ENCODE data around the gene PRXL2B. TPM values are rescaled to one million over a fixed set of nuclear protein-coding genes. Genes with fewer than 3 reads are reported as not detected.

The PRXL2B gene, protein sequence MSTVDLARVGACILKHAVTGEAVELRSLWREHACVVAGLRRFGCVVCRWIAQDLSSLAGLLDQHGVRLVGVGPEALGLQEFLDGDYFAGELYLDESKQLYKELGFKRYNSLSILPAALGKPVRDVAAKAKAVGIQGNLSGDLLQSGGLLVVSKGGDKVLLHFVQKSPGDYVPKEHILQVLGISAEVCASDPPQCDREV
- total RNA-seq = 10 to 100 TPM in 3 of 4 donors, 1 to 10 TPM in 1; 8.2 to 33.9 (median 11.3) TPM

GRCh38 chr1:2586154-2587070 lies at the start of gene PRXL2B:
Gene PRXL2B, plus strand, starts transcription at chr1:2586777. Its CDS starts 109 bp downstream, at chr1:2586886.
- Histone ChIP-seq H3K27me3 (no peaks in the 10 kb centered on the region), H3K27ac (peak within 1 kb of the TSS; percentile 97 to 99 (median 98)), H3K4me3 (peak within 1 kb of the TSS; percentile 64 to 90 (median 84)), H3K9me3 (no peaks in the 10 kb centered on the region), H3K36me3 (peaks cover 0 to 20% (median 0%) of the 10 kb centered on the region in 3 donors), H3K4me1 (peaks cover 29 to 53% (median 36%) of the 10 kb centered on the region in 3 donors)
- peak; percentile 87 for DNase-seq
- intact Hi-C loops (cut with DNase I) = no loop called here
- peak in 3 of 4 donors; percentile 65 to 96 (median 91) for TF ChIP-seq POLR2A (IDR thresholded peaks at IDR 0.05)
- peak in 1 of 6 experiments; percentile 5 for TF ChIP-seq CTCF (IDR thresholded peaks at IDR 0.05)
- 0% methylated on average over 2 to 11 of the region's 107 CpGs for WGBS, 2 donors

GRCh38 chr1:2537784-2538115 lies 48.8 kb upstream of the PRXL2B start:
- no peak for DNase-seq
- Histone ChIP-seq H3K4me1 (peaks cover 40 to 69% (median 44%) of the 10 kb centered on the region in 3 donors), H3K27me3 (peaks cover 0 to 98% (median 0%) of the 10 kb centered on the region in 4 donors), H3K4me3 (no peak overlapping the region), H3K27ac (no peak overlapping the region), H3K36me3 (no peaks in the 10 kb centered on the region), H3K9me3 (no peaks in the 10 kb centered on the region)
- intact Hi-C loops (cut with DNase I) = no loop called here
- TF ChIP-seq CTCF (IDR thresholded peaks at IDR 0.05) = no peak
- WGBS, 2 donors = 39% methylated on average over 6 of the region's 9 CpGs; no CpG with 5 or more reads in 1 of the 2 donors

GRCh38 chr1:2538376-2538775 lies 48.2 kb upstream of the PRXL2B start:
- Histone ChIP-seq H3K4me1 (peaks cover 35 to 69% (median 40%) of the 10 kb centered on the region in 3 donors), H3K27me3 (peaks cover 0 to 93% (median 0%) of the 10 kb centered on the region in 4 donors), H3K27ac (no peak overlapping the region), H3K4me3 (no peak overlapping the region), H3K9me3 (no peaks in the 10 kb centered on the region), H3K36me3 (no peaks in the 10 kb centered on the region)
- DNase-seq = no peak
- no CpG with 5 or more reads among the region's 4 CpGs for WGBS, 2 donors
- intact Hi-C loops (cut with DNase I) = no loop called here
- TF ChIP-seq POLR2A (IDR thresholded peaks at IDR 0.05) = no peak
- TF ChIP-seq CTCF (IDR thresholded peaks at IDR 0.05) = no peak

GRCh38 chr1:2538872-2539271 lies 47.7 kb upstream of the PRXL2B start:
- Histone ChIP-seq H3K27me3 (peaks cover 0 to 88% (median 0%) of the 10 kb centered on the region in 4 donors), H3K4me3 (no peak overlapping the region), H3K27ac (no peak overlapping the region), H3K4me1 (peaks cover 31 to 69% (median 40%) of the 10 kb centered on the region in 3 donors), H3K9me3 (no peaks in the 10 kb centered on the region), H3K36me3 (no peaks in the 10 kb centered on the region)
- no peak for DNase-seq
- intact Hi-C loops (cut with DNase I) = no loop called here
- 100% methylated on average over 1 to 3 of the region's 8 CpGs for WGBS, 2 donors
- no peak for TF ChIP-seq CTCF (IDR thresholded peaks at IDR 0.05)
- TF ChIP-seq POLR2A (IDR thresholded peaks at IDR 0.05) = no peak
